ENCODE data around the gene GEMIN4. TPM values are rescaled to one million over a fixed set of nuclear protein-coding genes. Genes with fewer than 3 reads are reported as not detected.
A peak's percentile ranks its signal among the peaks of the same experiment; 100 is the strongest.

Gene GEMIN4
- total and polyA plus RNA-seq, 10 of the 15 experiments (the other 5 are each of a cell fraction or from before 2014, with no cell fraction given): 2.4 to 55.6 (median 34.5) TPM

DNA sequence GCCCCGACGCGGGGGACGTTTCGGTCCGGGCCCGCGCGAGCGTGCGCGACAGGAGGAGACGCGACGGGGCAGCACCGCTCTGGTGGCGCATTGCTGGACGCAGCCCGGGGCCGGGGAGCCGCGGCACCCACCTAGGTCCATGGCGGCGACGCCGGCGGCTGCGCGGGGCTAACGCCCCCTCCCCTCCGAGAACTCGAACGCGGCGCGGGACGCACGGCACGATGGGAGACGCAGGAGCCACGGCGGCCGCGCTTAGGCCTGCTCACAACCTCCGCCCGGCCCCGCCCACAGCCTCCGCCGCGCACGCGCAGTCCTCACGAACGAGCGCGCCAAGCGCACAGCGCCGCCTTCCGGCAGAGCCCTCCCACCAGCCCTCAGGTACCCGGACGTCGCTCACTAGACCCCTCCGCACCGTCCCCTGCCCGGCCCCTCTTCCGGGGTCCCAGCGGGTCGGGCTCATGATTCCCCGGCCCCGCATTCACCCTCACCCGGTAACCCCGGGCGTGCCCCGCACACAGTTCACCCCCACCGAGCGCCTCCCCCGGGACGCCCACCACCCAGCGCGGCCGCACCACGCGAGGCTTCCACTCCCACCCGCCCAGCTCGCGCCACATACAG is at the start of gene GEMIN4 (continued):
- no peak for TF ChIP-seq ZNF24 (IDR thresholded peaks at IDR 0.05)
- 0 out of 2 replicates have a peak, but pooled peaks have one; percentile 25 for TF ChIP-seq PAX5 (IDR thresholded peaks at IDR 0.05; ENCODE audit: borderline replicate concordance, low read depth, low read length)
- peak; percentile 44 for TF ChIP-seq MEF2B (IDR thresholded peaks at IDR 0.05; ENCODE audit: partially characterized antibody, poor library complexity, severe bottlenecking)
- peak; percentile 88 for TF ChIP-seq POLR2A (IDR thresholded peaks at IDR 0.05; ENCODE audit: low read depth, low read length)
- TF ChIP-seq BRCA1 (IDR thresholded peaks at IDR 0.05; ENCODE audit: low read depth, low read length): no peak
- peak; percentile 21 to 71; a peak in 2 of 4 replicates for TF ChIP-seq BHLHE40 (IDR thresholded peaks at IDR 0.05; ENCODE audit: borderline replicate concordance in 1 of 2, low read depth in 2 of 2, low read length in 1 of 2)
- TF ChIP-seq, protein P1, sequence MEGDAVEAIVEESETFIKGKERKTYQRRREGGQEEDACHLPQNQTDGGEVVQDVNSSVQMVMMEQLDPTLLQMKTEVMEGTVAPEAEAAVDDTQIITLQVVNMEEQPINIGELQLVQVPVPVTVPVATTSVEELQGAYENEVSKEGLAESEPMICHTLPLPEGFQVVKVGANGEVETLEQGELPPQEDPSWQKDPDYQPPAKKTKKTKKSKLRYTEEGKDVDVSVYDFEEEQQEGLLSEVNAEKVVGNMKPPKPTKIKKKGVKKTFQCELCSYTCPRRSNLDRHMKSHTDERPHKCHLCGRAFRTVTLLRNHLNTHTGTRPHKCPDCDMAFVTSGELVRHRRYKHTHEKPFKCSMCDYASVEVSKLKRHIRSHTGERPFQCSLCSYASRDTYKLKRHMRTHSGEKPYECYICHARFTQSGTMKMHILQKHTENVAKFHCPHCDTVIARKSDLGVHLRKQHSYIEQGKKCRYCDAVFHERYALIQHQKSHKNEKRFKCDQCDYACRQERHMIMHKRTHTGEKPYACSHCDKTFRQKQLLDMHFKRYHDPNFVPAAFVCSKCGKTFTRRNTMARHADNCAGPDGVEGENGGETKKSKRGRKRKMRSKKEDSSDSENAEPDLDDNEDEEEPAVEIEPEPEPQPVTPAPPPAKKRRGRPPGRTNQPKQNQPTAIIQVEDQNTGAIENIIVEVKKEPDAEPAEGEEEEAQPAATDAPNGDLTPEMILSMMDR (IDR thresholded peaks at IDR 0.05 in 2 of 3, conservative IDR thresholded peaks at IDR 0.05 in 1 of 3; ENCODE audit: control insufficient read depth in 2 of 3, extremely low read depth in 1 of 3, insufficient read depth in 1 of 3, low read depth in 3 of 3, low read length in 3 of 3): peak; percentile 94 to 98 (median 97); a peak in 5 of 6 replicates
- TF ChIP-seq FOXM1 (IDR thresholded peaks at IDR 0.05; ENCODE audit: low read depth, low read length): no peak
- TF ChIP-seq SREBF1 (IDR thresholded peaks at IDR 0.05; ENCODE audit: low read length): no peak
- TF ChIP-seq NR2C1 (IDR thresholded peaks at IDR 0.05): peak; percentile 37; the same call in 1 of the 2 replicates
- no peak for TF ChIP-seq SPI1 (IDR thresholded peaks at IDR 0.05; ENCODE audit: borderline replicate concordance, insufficient read depth, low read depth, low read length)
- TF ChIP-seq, protein P2, sequence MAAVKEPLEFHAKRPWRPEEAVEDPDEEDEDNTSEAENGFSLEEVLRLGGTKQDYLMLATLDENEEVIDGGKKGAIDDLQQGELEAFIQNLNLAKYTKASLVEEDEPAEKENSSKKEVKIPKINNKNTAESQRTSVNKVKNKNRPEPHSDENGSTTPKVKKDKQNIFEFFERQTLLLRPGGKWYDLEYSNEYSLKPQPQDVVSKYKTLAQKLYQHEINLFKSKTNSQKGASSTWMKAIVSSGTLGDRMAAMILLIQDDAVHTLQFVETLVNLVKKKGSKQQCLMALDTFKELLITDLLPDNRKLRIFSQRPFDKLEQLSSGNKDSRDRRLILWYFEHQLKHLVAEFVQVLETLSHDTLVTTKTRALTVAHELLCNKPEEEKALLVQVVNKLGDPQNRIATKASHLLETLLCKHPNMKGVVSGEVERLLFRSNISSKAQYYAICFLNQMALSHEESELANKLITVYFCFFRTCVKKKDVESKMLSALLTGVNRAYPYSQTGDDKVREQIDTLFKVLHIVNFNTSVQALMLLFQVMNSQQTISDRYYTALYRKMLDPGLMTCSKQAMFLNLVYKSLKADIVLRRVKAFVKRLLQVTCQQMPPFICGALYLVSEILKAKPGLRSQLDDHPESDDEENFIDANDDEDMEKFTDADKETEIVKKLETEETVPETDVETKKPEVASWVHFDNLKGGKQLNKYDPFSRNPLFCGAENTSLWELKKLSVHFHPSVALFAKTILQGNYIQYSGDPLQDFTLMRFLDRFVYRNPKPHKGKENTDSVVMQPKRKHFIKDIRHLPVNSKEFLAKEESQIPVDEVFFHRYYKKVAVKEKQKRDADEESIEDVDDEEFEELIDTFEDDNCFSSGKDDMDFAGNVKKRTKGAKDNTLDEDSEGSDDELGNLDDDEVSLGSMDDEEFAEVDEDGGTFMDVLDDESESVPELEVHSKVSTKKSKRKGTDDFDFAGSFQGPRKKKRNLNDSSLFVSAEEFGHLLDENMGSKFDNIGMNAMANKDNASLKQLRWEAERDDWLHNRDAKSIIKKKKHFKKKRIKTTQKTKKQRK (IDR thresholded peaks at IDR 0.05; ENCODE audit: low read depth, low read length): no peak
- TF ChIP-seq RFX5 (IDR thresholded peaks at IDR 0.05; ENCODE audit: low read depth, low read length): no peak
- TF ChIP-seq KAT2A (conservative IDR thresholded peaks at IDR 0.05; ENCODE audit: control insufficient read depth, low read depth, low read length): no peak
- no peak for TF ChIP-seq NBN (IDR thresholded peaks at IDR 0.05)
- TF ChIP-seq IKZF2 (IDR thresholded peaks at IDR 0.05): no peak; a peak in 1 of 4 replicates
- no peak for TF ChIP-seq ZBED1 (IDR thresholded peaks at IDR 0.05; ENCODE audit: borderline replicate concordance)
- TF ChIP-seq, protein P3, sequence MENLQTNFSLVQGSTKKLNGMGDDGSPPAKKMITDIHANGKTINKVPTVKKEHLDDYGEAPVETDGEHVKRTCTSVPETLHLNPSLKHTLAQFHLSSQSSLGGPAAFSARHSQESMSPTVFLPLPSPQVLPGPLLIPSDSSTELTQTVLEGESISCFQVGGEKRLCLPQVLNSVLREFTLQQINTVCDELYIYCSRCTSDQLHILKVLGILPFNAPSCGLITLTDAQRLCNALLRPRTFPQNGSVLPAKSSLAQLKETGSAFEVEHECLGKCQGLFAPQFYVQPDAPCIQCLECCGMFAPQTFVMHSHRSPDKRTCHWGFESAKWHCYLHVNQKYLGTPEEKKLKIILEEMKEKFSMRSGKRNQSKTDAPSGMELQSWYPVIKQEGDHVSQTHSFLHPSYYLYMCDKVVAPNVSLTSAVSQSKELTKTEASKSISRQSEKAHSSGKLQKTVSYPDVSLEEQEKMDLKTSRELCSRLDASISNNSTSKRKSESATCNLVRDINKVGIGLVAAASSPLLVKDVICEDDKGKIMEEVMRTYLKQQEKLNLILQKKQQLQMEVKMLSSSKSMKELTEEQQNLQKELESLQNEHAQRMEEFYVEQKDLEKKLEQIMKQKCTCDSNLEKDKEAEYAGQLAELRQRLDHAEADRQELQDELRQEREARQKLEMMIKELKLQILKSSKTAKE (IDR thresholded peaks at IDR 0.05; ENCODE audit: low read depth, poor library complexity, severe bottlenecking): no peak
- TF ChIP-seq STAT3 (IDR thresholded peaks at IDR 0.05; ENCODE audit: low read depth, low read length): no peak
- TF ChIP-seq SMC3 (IDR thresholded peaks at IDR 0.05; ENCODE audit: borderline replicate concordance, low read length): peak; percentile 50; the same call in 1 of the 2 replicates
- TF ChIP-seq STAT1 (conservative IDR thresholded peaks at IDR 0.05): no peak
- TF ChIP-seq, protein P4, sequence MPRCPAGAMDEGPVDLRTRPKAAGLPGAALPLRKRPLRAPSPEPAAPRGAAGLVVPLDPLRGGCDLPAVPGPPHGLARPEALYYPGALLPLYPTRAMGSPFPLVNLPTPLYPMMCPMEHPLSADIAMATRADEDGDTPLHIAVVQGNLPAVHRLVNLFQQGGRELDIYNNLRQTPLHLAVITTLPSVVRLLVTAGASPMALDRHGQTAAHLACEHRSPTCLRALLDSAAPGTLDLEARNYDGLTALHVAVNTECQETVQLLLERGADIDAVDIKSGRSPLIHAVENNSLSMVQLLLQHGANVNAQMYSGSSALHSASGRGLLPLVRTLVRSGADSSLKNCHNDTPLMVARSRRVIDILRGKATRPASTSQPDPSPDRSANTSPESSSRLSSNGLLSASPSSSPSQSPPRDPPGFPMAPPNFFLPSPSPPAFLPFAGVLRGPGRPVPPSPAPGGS (IDR thresholded peaks at IDR 0.05; ENCODE audit: borderline replicate concordance, insufficient read depth, low read depth, low read length, poor library complexity, severe bottlenecking): no peak
- TF ChIP-seq SMAD5 (IDR thresholded peaks at IDR 0.05; ENCODE audit: low read depth): 0 out of 2 replicates have a peak, but pooled peaks have one; percentile 44
